ENCODE measurements around the gene ACIN1.
A peak's percentile ranks its signal among the peaks of the same experiment; 100 is the strongest.
"Not testable (repeated sequence)": the region's sequence is repeated elsewhere in the genome, so short reads cannot be mapped to it uniquely, and the experiment has no call there.

ACIN1 gene

DNA sequence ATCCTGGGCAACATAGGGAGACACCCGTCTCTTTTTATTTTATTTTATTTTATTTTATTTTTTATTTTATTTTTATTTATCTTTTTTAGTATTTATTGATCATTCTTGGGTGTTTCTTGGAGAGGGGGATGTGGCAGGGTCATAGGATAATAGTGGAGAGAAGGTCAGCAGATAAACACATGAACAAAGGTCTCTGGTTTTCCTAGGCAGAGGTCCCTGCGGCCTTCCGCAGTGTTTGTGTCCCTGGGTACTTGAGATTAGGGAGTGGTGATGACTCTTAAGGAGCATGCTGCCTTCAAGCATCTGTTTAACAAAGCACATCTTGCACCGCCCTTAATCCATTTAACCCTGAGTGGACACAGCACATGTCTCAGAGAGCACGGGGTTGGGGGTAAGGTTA, 12.7 kb upstream of the ACIN1 start:
- not testable (repeated sequence) for H3K23ac ChIP-seq (ENCODE audit: low read length); H3K56ac ChIP-seq (ENCODE audit: low read length); H2BK120ac ChIP-seq (ENCODE audit: low read depth, low read length); H2BK5ac ChIP-seq (ENCODE audit: low read length); DNase-seq; H4K8ac ChIP-seq (ENCODE audit: low read depth, low read length); H2AK5ac ChIP-seq (ENCODE audit: low read length); H3K4ac ChIP-seq (ENCODE audit: low read depth, low read length); H3K79me1 ChIP-seq (ENCODE audit: low read length); H3K18ac ChIP-seq (ENCODE audit: low read length); H3K9ac ChIP-seq (ENCODE audit: low read length); H3K4me1 ChIP-seq (ENCODE audit: control insufficient read depth, low read depth, low read length); H3K36me3 ChIP-seq (ENCODE audit: control insufficient read depth, insufficient read depth, low read length); H3K27me3 ChIP-seq (ENCODE audit: insufficient read depth, low read length, poor library complexity); H2BK15ac ChIP-seq (replicated peaks; ENCODE audit: low read depth); H3K4me2 ChIP-seq (ENCODE audit: low read length); H3K27ac ChIP-seq (ENCODE audit: low read depth, low read length); H3K4me3 ChIP-seq (ENCODE audit: low read length); H4K5ac ChIP-seq (ENCODE audit: low read length); H3K79me2 ChIP-seq (ENCODE audit: control insufficient read depth, insufficient read depth, low read length)
- no CpG with 5 or more reads among the region's 5 CpGs for WGBS (ENCODE audit: extremely low coverage, insufficient coverage, low lambda C conversion rate)

DNA sequence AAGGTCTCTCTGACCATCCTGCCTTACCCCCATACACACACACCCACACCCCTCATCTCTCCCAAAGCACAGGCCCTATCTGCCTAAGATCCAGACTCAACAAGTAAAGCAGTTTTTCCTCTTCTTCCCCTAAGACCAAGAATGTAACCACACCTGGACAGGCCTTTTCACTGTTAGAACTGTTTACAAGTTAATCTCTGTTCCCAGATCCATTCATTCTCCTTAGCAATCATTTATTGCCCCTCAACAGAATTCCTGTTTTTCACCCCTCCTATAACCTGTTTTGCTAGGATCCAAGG, 11.8 kb upstream of the ACIN1 start:
- DNase-seq: no peak
- Histone ChIP-seq H2BK15ac (replicated peaks; ENCODE audit: low read depth) (no peak overlapping the region), H3K79me1 (ENCODE audit: low read length) (no peaks in the 10 kb centered on the region), H3K4me1 (ENCODE audit: control insufficient read depth, low read depth, low read length) (peaks cover 6% of the 10 kb centered on the region), H4K8ac (ENCODE audit: low read depth, low read length) (no peak overlapping the region), H3K27me3 (ENCODE audit: insufficient read depth, low read length, poor library complexity) (no peaks in the 10 kb centered on the region), H3K36me3 (ENCODE audit: control insufficient read depth, insufficient read depth, low read length) (no peaks in the 10 kb centered on the region), H3K79me2 (ENCODE audit: control insufficient read depth, insufficient read depth, low read length) (no peaks in the 10 kb centered on the region), H4K5ac (ENCODE audit: low read length) (no peak overlapping the region), H3K18ac (ENCODE audit: low read length) (no peak overlapping the region), H2BK5ac (ENCODE audit: low read length) (no peak overlapping the region), H3K56ac (ENCODE audit: low read length) (peak overlapping the region; percentile 44), H3K9ac (ENCODE audit: low read length) (no peak overlapping the region), H3K4ac (ENCODE audit: low read depth, low read length) (no peak overlapping the region), H3K27ac (ENCODE audit: low read depth, low read length) (peak overlapping the region; percentile 71), H3K23ac (ENCODE audit: low read length) (no peak overlapping the region), H3K4me2 (ENCODE audit: low read length) (no peak overlapping the region), H2BK120ac (ENCODE audit: low read depth, low read length) (peak overlapping the region; percentile 51), H3K4me3 (ENCODE audit: low read length) (no peak overlapping the region), H2AK5ac (ENCODE audit: low read length) (no peak overlapping the region)

GRCh38 chr14:23105348-23105824, 10.4 kb upstream of the ACIN1 start:
- Histone ChIP-seq H3K56ac (ENCODE audit: low read length) (no peak overlapping the region), H3K18ac (ENCODE audit: low read length) (peak overlapping the region; percentile 46), H3K27me3 (ENCODE audit: insufficient read depth, low read length, poor library complexity) (no peaks in the 10 kb centered on the region), H3K9ac (ENCODE audit: low read length) (no peak overlapping the region), H4K5ac (ENCODE audit: low read length) (no peak overlapping the region), H3K4me1 (ENCODE audit: control insufficient read depth, low read depth, low read length) (peaks cover 6% of the 10 kb centered on the region), H2BK15ac (replicated peaks; ENCODE audit: low read depth) (no peak overlapping the region), H3K36me3 (ENCODE audit: control insufficient read depth, insufficient read depth, low read length) (no peaks in the 10 kb centered on the region), H3K23ac (ENCODE audit: low read length) (no peak overlapping the region), H3K4ac (ENCODE audit: low read depth, low read length) (no peak overlapping the region), H2BK120ac (ENCODE audit: low read depth, low read length) (no peak overlapping the region), H3K79me2 (ENCODE audit: control insufficient read depth, insufficient read depth, low read length) (no peaks in the 10 kb centered on the region), H2AK5ac (ENCODE audit: low read length) (no peak overlapping the region), H2BK5ac (ENCODE audit: low read length) (no peak overlapping the region), H3K4me2 (ENCODE audit: low read length) (no peak overlapping the region), H3K27ac (ENCODE audit: low read depth, low read length) (no peak overlapping the region), H3K4me3 (ENCODE audit: low read length) (no peak overlapping the region), H4K8ac (ENCODE audit: low read depth, low read length) (no peak overlapping the region), H3K79me1 (ENCODE audit: low read length) (no peaks in the 10 kb centered on the region)
- no CpG with 5 or more reads among the region's 4 CpGs for WGBS (ENCODE audit: extremely low coverage, insufficient coverage, low lambda C conversion rate)
- no peak for DNase-seq

GRCh38 chr14:23104591-23105347, 9.8 kb upstream of the ACIN1 start, which contains the start of gene CIROP:
TSS of gene CIROP (minus strand) at chr14:23104989. CDS start at chr14:23104920, 69 bp downstream.
- H3K4me3 ChIP-seq (ENCODE audit: low read length): no peak within 1 kb of the TSS
- H3K27me3 ChIP-seq (ENCODE audit: insufficient read depth, low read length, poor library complexity): no peaks in the 10 kb centered on the region
- no peak within 1 kb of the TSS for H3K9ac ChIP-seq (ENCODE audit: low read length)
- no peak within 1 kb of the TSS for H2BK5ac ChIP-seq (ENCODE audit: low read length)
- no peaks in the 10 kb centered on the region for H3K79me2 ChIP-seq (ENCODE audit: control insufficient read depth, insufficient read depth, low read length)
- no peak within 1 kb of the TSS for H3K23ac ChIP-seq (ENCODE audit: low read length)
- no peak within 1 kb of the TSS for H2BK15ac ChIP-seq (replicated peaks; ENCODE audit: low read depth)
- H3K79me1 ChIP-seq (ENCODE audit: low read length): no peaks in the 10 kb centered on the region
- H3K18ac ChIP-seq (ENCODE audit: low read length): peak within 1 kb of the TSS; percentile 46
- peak; percentile 38 for DNase-seq
- H3K56ac ChIP-seq (ENCODE audit: low read length): peak within 1 kb of the TSS; percentile 3
- WGBS (ENCODE audit: extremely low coverage, insufficient coverage, low lambda C conversion rate): no CpG with 5 or more reads among the region's 11 CpGs
- no peak within 1 kb of the TSS for H4K5ac ChIP-seq (ENCODE audit: low read length)
- no peak within 1 kb of the TSS for H3K4ac ChIP-seq (ENCODE audit: low read depth, low read length)
- no peak within 1 kb of the TSS for H3K27ac ChIP-seq (ENCODE audit: low read depth, low read length)
- no peaks in the 10 kb centered on the region for H3K36me3 ChIP-seq (ENCODE audit: control insufficient read depth, insufficient read depth, low read length)
- no peak within 1 kb of the TSS for H2BK120ac ChIP-seq (ENCODE audit: low read depth, low read length)
- H2AK5ac ChIP-seq (ENCODE audit: low read length): no peak within 1 kb of the TSS
- H3K4me1 ChIP-seq (ENCODE audit: control insufficient read depth, low read depth, low read length): peaks cover 6% of the 10 kb centered on the region
- no peak within 1 kb of the TSS for H4K8ac ChIP-seq (ENCODE audit: low read depth, low read length)
- H3K4me2 ChIP-seq (ENCODE audit: low read length): no peak within 1 kb of the TSS

DNA sequence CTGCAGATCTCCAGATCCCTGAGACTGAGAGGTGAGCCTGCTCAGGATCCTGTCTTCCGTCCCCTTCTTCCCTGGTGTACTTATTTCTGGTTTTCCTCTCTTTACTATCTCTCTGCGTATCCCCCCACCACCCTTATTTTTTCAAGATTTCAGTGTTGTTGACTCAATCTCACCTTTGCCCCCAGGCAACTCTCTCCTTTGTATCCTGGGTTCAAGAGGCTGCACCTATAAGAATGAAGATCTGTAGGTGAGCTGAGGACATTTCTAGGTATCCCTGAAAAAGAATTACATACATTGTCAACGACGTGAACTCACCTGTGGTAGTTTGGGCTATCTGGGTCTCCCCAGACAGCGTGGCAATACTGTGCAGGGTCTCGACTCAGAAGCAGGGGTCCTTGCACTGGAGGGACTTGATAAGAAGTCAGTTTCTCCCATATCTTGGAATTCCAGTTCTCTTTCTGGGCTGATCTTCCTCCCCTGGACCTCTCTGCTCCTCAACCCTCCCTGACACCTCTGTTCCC, 9.2 kb upstream of the ACIN1 start:
- H3K23ac ChIP-seq (ENCODE audit: low read length): no peak overlapping the region
- no peak overlapping the region for H3K4me3 ChIP-seq (ENCODE audit: low read length)
- peaks cover under 1% of the 10 kb centered on the region for H3K79me1 ChIP-seq (ENCODE audit: low read length)
- H3K27me3 ChIP-seq (ENCODE audit: insufficient read depth, low read length, poor library complexity): no peaks in the 10 kb centered on the region
- H2AK5ac ChIP-seq (ENCODE audit: low read length): no peak overlapping the region
- H2BK15ac ChIP-seq (replicated peaks; ENCODE audit: low read depth): no peak overlapping the region
- no peak overlapping the region for H3K27ac ChIP-seq (ENCODE audit: low read depth, low read length)
- no peak overlapping the region for H3K9ac ChIP-seq (ENCODE audit: low read length)
- H2BK5ac ChIP-seq (ENCODE audit: low read length): no peak overlapping the region
- no peak overlapping the region for H3K18ac ChIP-seq (ENCODE audit: low read length)
- peaks cover 6% of the 10 kb centered on the region for H3K4me1 ChIP-seq (ENCODE audit: control insufficient read depth, low read depth, low read length)
- DNase-seq: no peak
- peak overlapping the region; percentile 3 for H3K56ac ChIP-seq (ENCODE audit: low read length)
- no peak overlapping the region for H4K5ac ChIP-seq (ENCODE audit: low read length)
- H4K8ac ChIP-seq (ENCODE audit: low read depth, low read length): no peak overlapping the region
- H3K36me3 ChIP-seq (ENCODE audit: control insufficient read depth, insufficient read depth, low read length): no peaks in the 10 kb centered on the region
- no peak overlapping the region for H2BK120ac ChIP-seq (ENCODE audit: low read depth, low read length)
- no CpG with 5 or more reads among the region's 6 CpGs for WGBS (ENCODE audit: extremely low coverage, insufficient coverage, low lambda C conversion rate)
- H3K4ac ChIP-seq (ENCODE audit: low read depth, low read length): no peak overlapping the region
- H3K79me2 ChIP-seq (ENCODE audit: control insufficient read depth, insufficient read depth, low read length): no peaks in the 10 kb centered on the region
- H3K4me2 ChIP-seq (ENCODE audit: low read length): no peak overlapping the region

DNA sequence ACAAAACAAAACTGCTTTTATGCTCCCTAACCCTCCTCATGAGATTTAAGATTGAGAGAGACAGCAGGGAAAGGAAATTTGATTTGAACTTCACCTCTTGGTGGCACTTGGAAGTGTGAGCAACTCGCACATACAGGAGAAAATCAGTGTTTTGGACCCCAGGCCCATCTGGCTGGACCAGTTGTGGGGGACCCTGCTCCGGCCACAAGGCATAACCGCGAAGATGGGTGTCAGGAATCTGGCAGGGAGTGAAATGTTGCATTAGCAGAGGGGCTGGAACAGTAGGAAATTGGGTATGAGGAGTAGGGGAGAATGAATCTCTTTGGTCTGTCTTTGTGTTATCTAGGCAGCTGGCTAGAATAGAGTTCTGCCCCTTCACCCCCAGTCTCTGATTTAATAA, 8.6 kb upstream of the ACIN1 start:
- Histone ChIP-seq H2BK5ac (ENCODE audit: low read length) (no peak overlapping the region), H2BK15ac (replicated peaks; ENCODE audit: low read depth) (no peak overlapping the region), H3K36me3 (ENCODE audit: control insufficient read depth, insufficient read depth, low read length) (no peaks in the 10 kb centered on the region), H3K9ac (ENCODE audit: low read length) (no peak overlapping the region), H3K23ac (ENCODE audit: low read length) (no peak overlapping the region), H3K4ac (ENCODE audit: low read depth, low read length) (no peak overlapping the region), H3K27ac (ENCODE audit: low read depth, low read length) (no peak overlapping the region), H4K5ac (ENCODE audit: low read length) (no peak overlapping the region), H2AK5ac (ENCODE audit: low read length) (no peak overlapping the region), H3K27me3 (ENCODE audit: insufficient read depth, low read length, poor library complexity) (no peaks in the 10 kb centered on the region), H3K79me1 (ENCODE audit: low read length) (peaks cover 2% of the 10 kb centered on the region), H3K79me2 (ENCODE audit: control insufficient read depth, insufficient read depth, low read length) (no peaks in the 10 kb centered on the region), H3K56ac (ENCODE audit: low read length) (no peak overlapping the region), H4K8ac (ENCODE audit: low read depth, low read length) (no peak overlapping the region), H3K18ac (ENCODE audit: low read length) (no peak overlapping the region), H3K4me3 (ENCODE audit: low read length) (no peak overlapping the region), H3K4me2 (ENCODE audit: low read length) (no peak overlapping the region), H3K4me1 (ENCODE audit: control insufficient read depth, low read depth, low read length) (peaks cover 6% of the 10 kb centered on the region), H2BK120ac (ENCODE audit: low read depth, low read length) (no peak overlapping the region)
- no CpG with 5 or more reads among the region's 4 CpGs for WGBS (ENCODE audit: extremely low coverage, insufficient coverage, low lambda C conversion rate)
- no peak for DNase-seq

Data from mesendoderm (in vitro differentiated cells).